Measurements from ENCODE around the gene PTPRG.

The PTPRG gene

GRCh38 chr3:61897848-61898247 is 336.5 kb downstream of the PTPRG start:
- no peak for DNase-seq (ENCODE audit: low spot score)

GRCh38 chr3:61899700-61900462 is 338.5 kb downstream of the PTPRG start:
- no peak for DNase-seq (ENCODE audit: low spot score)

- no peak for DNase-seq (ENCODE audit: low spot score)
Measured at GRCh38 chr3:61901496-61901895, 340.1 kb downstream of the PTPRG start.

- no peak for DNase-seq (ENCODE audit: low spot score)
Measured at GRCh38 chr3:61901986-61902385, 340.6 kb downstream of the PTPRG start.

- no peak for DNase-seq (ENCODE audit: low spot score)
Measured at GRCh38 chr3:61903074-61903473, 341.7 kb downstream of the PTPRG start.

- no peak for DNase-seq (ENCODE audit: low spot score)
Measured at GRCh38 chr3:61903931-61904657, 342.7 kb downstream of the PTPRG start.

- DNase-seq (ENCODE audit: low spot score): no peak
Measured at GRCh38 chr3:61907210-61907795, 345.9 kb downstream of the PTPRG start.

- no peak for DNase-seq (ENCODE audit: low spot score)
Measured at GRCh38 chr3:61908382-61908781, 347.0 kb downstream of the PTPRG start.

GRCh38 chr3:61910732-61911131 is 349.4 kb downstream of the PTPRG start:
- no peak for DNase-seq (ENCODE audit: low spot score)

- no peak for DNase-seq (ENCODE audit: low spot score)
Measured at GRCh38 chr3:61912158-61912557, 350.8 kb downstream of the PTPRG start.

GRCh38 chr3:61913701-61914100 is 352.3 kb downstream of the PTPRG start:
- no peak for DNase-seq (ENCODE audit: low spot score)

GRCh38 chr3:61914276-61914675 is 352.9 kb downstream of the PTPRG start:
- DNase-seq (ENCODE audit: low spot score): no peak

- DNase-seq (ENCODE audit: low spot score): no peak
Measured at GRCh38 chr3:61915296-61915695, 353.9 kb downstream of the PTPRG start.

GRCh38 chr3:61919371-61919770 is 358.0 kb downstream of the PTPRG start:
- no peak for DNase-seq (ENCODE audit: low spot score)

GRCh38 chr3:61922118-61922517 is 360.7 kb downstream of the PTPRG start:
- no peak for DNase-seq (ENCODE audit: low spot score)

- DNase-seq (ENCODE audit: low spot score): no peak
Measured at GRCh38 chr3:61924090-61924735, 362.8 kb downstream of the PTPRG start.

GRCh38 chr3:61924991-61925390 is 363.6 kb downstream of the PTPRG start:
- no peak for DNase-seq (ENCODE audit: low spot score)

GRCh38 chr3:61925721-61926120 is 364.4 kb downstream of the PTPRG start:
- no peak for DNase-seq (ENCODE audit: low spot score)

GRCh38 chr3:61926923-61927322 is 365.6 kb downstream of the PTPRG start:
- DNase-seq (ENCODE audit: low spot score): no peak

GRCh38 chr3:61927332-61927731 is 366.0 kb downstream of the PTPRG start:
- no peak for DNase-seq (ENCODE audit: low spot score)

- no peak for DNase-seq (ENCODE audit: low spot score)
Measured at GRCh38 chr3:61928039-61928438, 366.7 kb downstream of the PTPRG start.

- no peak for DNase-seq (ENCODE audit: low spot score)
Measured at GRCh38 chr3:61928776-61929314, 367.5 kb downstream of the PTPRG start.

Data from CD4-positive, alpha-beta T cell treated with Interleukin-15 for 4 hours (primary cell).